GM21619 (cell line): ENCODE data around the gene RMDN2.
"Not testable (repeated sequence)": the region's sequence is repeated elsewhere in the genome, so short reads cannot be mapped to it uniquely, and the experiment has no call there.

Source experiments
- ATAC-seq: cut with Tn5 transposase; IDR thresholded peaks from one replicate; pipeline ENCODE4 v1.9.1; 2021; ENCODE audit not compliant: unreplicated experiment

The RMDN2 gene

GRCh38 chr2:37930392-37930791 lies 5.3 kb downstream of the RMDN2 start:
- not testable (repeated sequence) for ATAC-seq

- ATAC-seq: not testable (repeated sequence)
Observed at GRCh38 chr2:37932873-37933272, 7.8 kb downstream of the RMDN2 start.

- ATAC-seq: peak; percentile 92
Observed at GRCh38 chr2:37934591-37935513, 9.8 kb downstream of the RMDN2 start.

GRCh38 chr2:37937568-37937967 lies 12.5 kb downstream of the RMDN2 start:
- not testable (repeated sequence) for ATAC-seq

- ATAC-seq: not testable (repeated sequence)
Observed at GRCh38 chr2:37941267-37941666, 16.2 kb downstream of the RMDN2 start.

GRCh38 chr2:37944268-37944667 lies 19.2 kb downstream of the RMDN2 start:
- ATAC-seq: no peak

GRCh38 chr2:37947306-37947705 lies 22.2 kb downstream of the RMDN2 start:
- ATAC-seq: no peak

GRCh38 chr2:37962018-37962739 lies 37.1 kb downstream of the RMDN2 start:
- not testable (repeated sequence) for ATAC-seq

GRCh38 chr2:37962740-37963121 lies 37.6 kb downstream of the RMDN2 start:
- not testable (repeated sequence) for ATAC-seq

GRCh38 chr2:37963901-37964300 lies 38.8 kb downstream of the RMDN2 start:
- not testable (repeated sequence) for ATAC-seq

GRCh38 chr2:37966326-37966725 lies 41.2 kb downstream of the RMDN2 start:
- no peak for ATAC-seq

GRCh38 chr2:37969731-37970130 lies 44.6 kb downstream of the RMDN2 start:
- no peak for ATAC-seq

- no peak for ATAC-seq
Observed at GRCh38 chr2:37971971-37972370, 46.9 kb downstream of the RMDN2 start.

GRCh38 chr2:37973615-37974353 lies 48.7 kb downstream of the RMDN2 start:
- no peak for ATAC-seq

- ATAC-seq: no peak
Observed at GRCh38 chr2:37975808-37976207, 50.7 kb downstream of the RMDN2 start.

- ATAC-seq: no peak
Observed at GRCh38 chr2:37976411-37976810, 51.3 kb downstream of the RMDN2 start.

- ATAC-seq: no peak
Observed at GRCh38 chr2:37982147-37982582, 57.1 kb downstream of the RMDN2 start.

GRCh38 chr2:37982847-37983246 lies 57.8 kb downstream of the RMDN2 start:
- ATAC-seq: no peak

- no peak for ATAC-seq
Observed at GRCh38 chr2:37983719-37984118, 58.6 kb downstream of the RMDN2 start.

- no peak for ATAC-seq
Observed at GRCh38 chr2:37984176-37984575, 59.1 kb downstream of the RMDN2 start.

- ATAC-seq: no peak
Observed at GRCh38 chr2:37984589-37984988, 59.5 kb downstream of the RMDN2 start.
